Measurements from ENCODE around the gene BRWD1. TPM values are rescaled to one million over a fixed set of nuclear protein-coding genes. Genes with fewer than 3 reads are reported as not detected.

Gene BRWD1
- total and polyA plus RNA-seq, 2 experiments from 2014 or later, result 32.6 to 62.8 TPM

DNA sequence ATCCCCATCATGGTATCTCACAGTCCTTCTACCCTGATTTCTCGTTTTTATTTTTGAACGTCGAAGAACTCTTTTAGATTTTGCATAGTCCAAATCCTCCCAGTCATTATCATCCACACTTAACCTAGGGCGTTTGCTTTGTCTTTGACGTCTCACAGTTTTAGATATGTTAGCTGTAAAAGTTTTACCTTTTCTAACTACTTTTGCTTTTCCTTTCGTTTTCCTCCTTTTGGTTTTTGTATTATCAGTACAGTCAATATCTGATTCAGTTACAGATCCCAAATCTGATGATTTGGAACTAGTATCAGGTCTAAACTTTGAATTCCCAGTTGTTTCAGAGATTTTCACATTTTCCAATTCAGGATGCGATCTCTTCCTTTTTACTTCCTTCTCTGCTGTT is 117.1 kb downstream of the BRWD1 start:
- peak overlapping the region; percentile 18 for H3K27ac ChIP-seq
- no peaks in the 10 kb centered on the region for H3K9me3 ChIP-seq (ENCODE audit: low read depth)
- no peak for DNase-seq (ENCODE audit: low read depth in 1 of 2, low spot score in 1 of 2)
- TF ChIP-seq, protein P1, sequence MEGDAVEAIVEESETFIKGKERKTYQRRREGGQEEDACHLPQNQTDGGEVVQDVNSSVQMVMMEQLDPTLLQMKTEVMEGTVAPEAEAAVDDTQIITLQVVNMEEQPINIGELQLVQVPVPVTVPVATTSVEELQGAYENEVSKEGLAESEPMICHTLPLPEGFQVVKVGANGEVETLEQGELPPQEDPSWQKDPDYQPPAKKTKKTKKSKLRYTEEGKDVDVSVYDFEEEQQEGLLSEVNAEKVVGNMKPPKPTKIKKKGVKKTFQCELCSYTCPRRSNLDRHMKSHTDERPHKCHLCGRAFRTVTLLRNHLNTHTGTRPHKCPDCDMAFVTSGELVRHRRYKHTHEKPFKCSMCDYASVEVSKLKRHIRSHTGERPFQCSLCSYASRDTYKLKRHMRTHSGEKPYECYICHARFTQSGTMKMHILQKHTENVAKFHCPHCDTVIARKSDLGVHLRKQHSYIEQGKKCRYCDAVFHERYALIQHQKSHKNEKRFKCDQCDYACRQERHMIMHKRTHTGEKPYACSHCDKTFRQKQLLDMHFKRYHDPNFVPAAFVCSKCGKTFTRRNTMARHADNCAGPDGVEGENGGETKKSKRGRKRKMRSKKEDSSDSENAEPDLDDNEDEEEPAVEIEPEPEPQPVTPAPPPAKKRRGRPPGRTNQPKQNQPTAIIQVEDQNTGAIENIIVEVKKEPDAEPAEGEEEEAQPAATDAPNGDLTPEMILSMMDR (IDR thresholded peaks at IDR 0.05; ENCODE audit: low read depth, low read length), result no peak
- peaks cover 71% of the 10 kb centered on the region for H3K36me3 ChIP-seq
- no peaks in the 10 kb centered on the region for H3K4me1 ChIP-seq (ENCODE audit: low read depth)
- H3K27me3 ChIP-seq, result no peaks in the 10 kb centered on the region
- no peak overlapping the region for H3K4me3 ChIP-seq

DNA sequence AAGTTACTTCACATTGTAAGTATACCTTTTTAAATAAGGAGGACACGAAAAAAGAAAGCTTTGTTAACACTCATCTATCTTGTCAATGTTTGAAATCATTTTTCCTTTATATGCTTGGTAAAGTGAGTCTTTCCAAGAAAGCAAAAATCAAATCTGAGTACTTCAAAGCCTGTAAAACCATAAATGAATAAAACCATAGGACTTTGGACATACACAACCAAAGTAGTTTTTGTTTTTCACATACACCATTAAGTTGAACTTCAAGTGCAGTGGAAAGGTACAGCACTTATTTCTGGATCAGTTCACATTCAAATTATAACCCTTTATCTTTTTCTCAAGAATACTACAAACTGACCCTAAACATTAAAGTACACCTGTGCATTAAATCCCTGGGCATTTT is 120.1 kb downstream of the BRWD1 start:
- Histone ChIP-seq H3K36me3 (peaks cover 42% of the 10 kb centered on the region), H3K4me1 (ENCODE audit: low read depth) (peaks cover 9% of the 10 kb centered on the region), H3K9me3 (ENCODE audit: low read depth) (no peaks in the 10 kb centered on the region), H3K27me3 (no peaks in the 10 kb centered on the region), H3K27ac (no peak overlapping the region), H3K4me3 (no peak overlapping the region)
- no peak for DNase-seq (ENCODE audit: low read depth in 1 of 2, low spot score in 1 of 2)
- TF ChIP-seq, protein P1 (IDR thresholded peaks at IDR 0.05; ENCODE audit: low read depth, low read length), result no peak

DNA sequence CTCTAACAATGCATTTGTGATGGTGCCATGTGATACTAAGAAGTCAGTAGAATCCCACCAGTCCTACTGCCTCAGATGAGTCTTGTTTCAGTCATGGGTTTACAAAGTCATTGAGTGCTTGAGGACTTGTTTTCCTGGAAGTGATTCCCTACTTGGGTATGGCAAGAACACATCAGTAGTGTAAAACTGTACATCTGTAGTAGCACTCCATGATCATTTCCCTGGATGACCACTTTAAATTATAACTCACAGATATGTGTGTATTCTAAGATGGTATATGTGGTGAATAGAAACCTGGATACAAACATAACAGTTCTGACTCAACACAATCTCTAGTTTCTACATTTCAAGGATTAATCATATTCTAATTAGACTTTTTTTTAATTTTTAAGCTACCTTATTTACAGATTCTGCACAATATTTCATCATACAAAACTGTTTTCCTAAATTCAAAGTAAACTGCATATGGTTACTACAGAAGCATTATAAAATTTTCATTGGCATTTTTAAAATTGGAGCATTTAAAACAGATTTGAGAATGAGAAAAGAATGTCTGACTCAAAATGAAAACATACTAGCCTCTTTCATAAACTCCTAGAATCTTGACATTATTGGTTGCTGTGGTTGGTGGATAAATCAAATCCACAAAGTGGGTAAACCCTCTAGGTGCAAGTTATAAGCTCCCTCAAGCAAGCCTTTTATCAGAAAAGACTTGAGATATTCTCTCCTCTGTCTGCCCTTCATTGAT is 123.4 kb downstream of the BRWD1 start:
- no peaks in the 10 kb centered on the region for H3K27me3 ChIP-seq
- peaks cover 19% of the 10 kb centered on the region for H3K4me1 ChIP-seq (ENCODE audit: low read depth)
- peaks cover 11% of the 10 kb centered on the region for H3K36me3 ChIP-seq
- TF ChIP-seq, protein P1 (IDR thresholded peaks at IDR 0.05; ENCODE audit: low read depth, low read length), result no peak
- H3K4me3 ChIP-seq, result no peak overlapping the region
- H3K9me3 ChIP-seq (ENCODE audit: low read depth), result no peaks in the 10 kb centered on the region
- no peak for DNase-seq (ENCODE audit: low read depth in 1 of 2, low spot score in 1 of 2)
- H3K27ac ChIP-seq, result no peak overlapping the region

DNA sequence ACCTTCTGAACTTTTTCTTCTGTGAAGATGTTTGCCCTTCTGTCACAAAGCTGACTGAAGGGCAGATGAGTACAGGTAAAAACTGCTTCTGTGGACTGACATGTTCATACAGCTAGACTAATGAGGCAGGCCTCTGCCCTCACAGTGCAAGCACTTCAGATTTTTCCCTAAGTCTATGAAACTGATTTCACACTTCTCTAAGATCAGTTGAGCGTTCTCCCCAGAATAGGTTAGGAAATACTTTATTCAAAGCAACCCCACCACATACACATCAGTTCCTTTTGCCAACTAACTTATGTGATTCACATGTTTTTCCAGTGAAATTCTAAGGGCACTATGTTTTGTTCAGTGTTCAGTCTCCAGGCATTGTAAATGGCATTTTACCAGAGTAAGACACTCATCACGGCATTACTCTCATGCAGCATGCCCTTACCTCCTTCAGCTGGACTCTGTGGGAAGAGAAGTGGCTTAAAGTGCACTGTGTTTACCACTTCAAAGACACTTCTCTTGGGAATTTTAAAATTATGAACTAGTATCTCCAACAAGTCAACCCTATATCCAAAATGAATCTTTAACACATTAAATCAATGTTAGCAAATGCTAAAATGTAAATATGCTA is 124.8 kb downstream of the BRWD1 start:
- TF ChIP-seq, protein P1 (IDR thresholded peaks at IDR 0.05; ENCODE audit: low read depth, low read length), result no peak
- no peak for DNase-seq (ENCODE audit: low read depth in 1 of 2, low spot score in 1 of 2)

DNA sequence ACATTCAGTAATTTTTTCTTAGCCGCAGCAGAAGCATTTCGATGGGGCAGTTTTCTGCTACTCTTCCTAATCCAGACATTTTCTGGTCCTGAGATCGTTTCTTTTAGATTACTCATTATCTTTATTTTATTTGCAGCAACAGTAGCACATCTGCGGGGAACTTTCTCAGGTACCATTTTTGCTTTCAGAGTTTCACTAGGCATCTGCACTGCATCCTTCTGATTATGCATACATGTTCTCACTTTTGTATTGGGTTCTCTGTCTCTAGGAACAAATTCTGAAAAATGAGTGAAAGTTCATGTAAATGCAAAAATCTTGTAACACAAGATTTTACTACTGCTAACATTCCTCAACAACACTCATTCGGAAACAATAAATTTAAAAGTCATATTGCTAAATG is 126.3 kb downstream of the BRWD1 start:
- H3K36me3 ChIP-seq, result no peaks in the 10 kb centered on the region
- TF ChIP-seq, protein P1 (IDR thresholded peaks at IDR 0.05; ENCODE audit: low read depth, low read length), result no peak
- no peaks in the 10 kb centered on the region for H3K27me3 ChIP-seq
- H3K4me3 ChIP-seq, result no peak overlapping the region
- no peaks in the 10 kb centered on the region for H3K9me3 ChIP-seq (ENCODE audit: low read depth)
- H3K4me1 ChIP-seq (ENCODE audit: low read depth), result peaks cover 30% of the 10 kb centered on the region
- H3K27ac ChIP-seq, result peak overlapping the region; percentile 59
- DNase-seq (ENCODE audit: low read depth in 1 of 2, low spot score in 1 of 2), result no peak

More for the DNA sequence above, 124.8 kb downstream of the BRWD1 start:
- peaks cover 27% of the 10 kb centered on the region for H3K4me1 ChIP-seq (ENCODE audit: low read depth)
- no peaks in the 10 kb centered on the region for H3K9me3 ChIP-seq (ENCODE audit: low read depth)
- no peak overlapping the region for H3K4me3 ChIP-seq
- H3K27me3 ChIP-seq, result no peaks in the 10 kb centered on the region
- no peaks in the 10 kb centered on the region for H3K36me3 ChIP-seq
- H3K27ac ChIP-seq, result peak overlapping the region; percentile 72
